ENCODE results near the gene VDAC1. TPM values are rescaled to one million over a fixed set of nuclear protein-coding genes. Genes with fewer than 3 reads are reported as not detected.
A peak's percentile ranks its signal among the peaks of the same experiment; 100 is the strongest.

VDAC1 gene
- total and polyA plus RNA-seq, 10 of the 15 experiments (the other 5 are each of a cell fraction or from before 2014, with no cell fraction given) = 245 to 488 (median 349) TPM

DNA sequence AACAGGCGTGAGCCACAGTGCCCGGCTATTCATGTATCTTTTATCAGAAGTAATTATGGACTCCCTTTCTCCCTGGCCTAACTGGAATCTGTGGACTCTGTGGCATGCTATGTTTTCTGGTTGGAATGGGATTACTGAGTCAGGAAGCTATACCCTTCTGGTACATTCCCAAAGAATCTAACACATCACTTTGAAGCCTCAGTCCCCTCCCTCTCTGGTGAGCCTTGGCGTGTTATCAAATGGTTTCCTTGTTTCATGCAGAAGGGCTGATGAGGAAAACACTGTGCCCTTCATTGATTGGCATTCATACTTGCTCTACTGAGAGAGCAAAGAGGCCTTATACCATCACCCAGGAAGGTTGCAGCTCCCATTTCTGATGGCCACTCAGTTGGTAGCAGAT lies 59.2 kb downstream of the VDAC1 start (continued):
- TF ChIP-seq RBBP5 (conservative IDR thresholded peaks at IDR 0.05) = no peak

DNA sequence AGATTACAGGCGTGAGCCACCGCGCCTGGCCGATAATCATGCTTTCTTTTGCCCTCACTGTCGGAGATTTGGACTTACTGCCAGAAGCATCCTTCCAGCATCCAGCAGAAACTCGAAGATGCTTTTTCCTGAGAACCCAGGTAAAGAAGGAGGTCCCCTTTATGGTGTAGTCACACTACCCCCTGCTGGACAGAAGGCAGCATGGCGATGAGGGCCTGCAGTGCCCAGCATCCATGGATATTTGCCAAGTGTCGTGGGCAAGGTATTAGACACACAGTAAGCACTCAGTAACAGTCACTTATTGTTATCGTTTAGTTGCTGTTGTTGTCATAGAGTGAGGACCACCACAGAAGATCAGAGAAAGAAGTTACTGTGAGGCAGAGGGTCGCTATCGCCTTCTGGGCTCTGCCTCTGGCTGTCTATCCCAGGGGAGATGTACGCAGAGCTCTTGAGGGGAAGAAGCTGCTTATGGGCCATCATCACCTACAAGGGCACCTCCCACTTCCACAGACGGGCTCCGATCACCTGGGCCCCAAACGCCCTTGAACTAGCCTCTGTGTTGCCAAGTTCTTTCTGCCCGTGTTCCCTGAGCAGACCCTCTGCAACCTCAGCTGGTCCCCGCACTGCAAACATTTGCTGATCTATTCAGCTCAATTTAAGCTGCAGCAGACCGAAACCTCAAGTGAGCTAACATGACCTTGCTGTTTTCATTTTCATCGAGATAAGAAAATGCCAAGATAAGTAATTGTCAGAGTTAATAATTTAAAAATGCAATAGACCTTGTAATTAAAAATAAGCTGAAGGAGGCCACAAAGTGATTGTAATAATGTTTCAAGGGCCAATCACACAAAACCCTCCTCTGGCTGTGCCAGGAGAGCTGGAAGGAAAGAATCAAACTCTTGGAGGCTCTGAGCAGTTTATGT lies 60.3 kb downstream of the VDAC1 start:
- ChIA-PET CTCF (interaction anchor here (0.6 to 6.3 kb wide), 54 partner anchors 8 to 836 kb away, joined by 3 to 51 read pairs (median 4); no protein-coding TSS in a partner anchor), RAD21 (ENCODE audit: unreplicated experiment) (interaction anchor here (0.7 to 2.3 kb wide), 11 partner anchors 9 to 521 kb away, joined by 3 to 14 read pairs (median 4); no protein-coding TSS in a partner anchor), SMC1A (ENCODE audit: uncharacterized antibody, unreplicated experiment) (interaction anchor here (0.6 to 3.3 kb wide), 30 partner anchors 8 to 1695 kb away, joined by 3 to 20 read pairs (median 4); no protein-coding TSS in a partner anchor), POLR2A (interaction anchor here (0.5 kb wide), 1 partner anchor 34 kb away, joined by 3 read pairs; no protein-coding TSS in a partner anchor)
- no peak overlapping the region for H3K27ac ChIP-seq (ENCODE audit: control insufficient read depth, insufficient read depth)
- peaks cover 3% of the 10 kb centered on the region for H3K4me1 ChIP-seq (ENCODE audit: control insufficient read depth, insufficient read depth, low read length)
- H3K27me3 ChIP-seq (replicated peaks in 1 of 2; ENCODE audit: control insufficient read depth in 2 of 2, insufficient read depth in 2 of 2, low read length in 1 of 2) = no peaks in the 10 kb centered on the region
- intact Hi-C loops (cut with micrococcal nuclease; ENCODE audit: unreplicated experiment) (loop anchor here (1.0 to 5.0 kb wide), 3 partner anchors 192 to 521 kb away; no protein-coding TSS in a partner anchor), in situ Hi-C loops (cut with MboI) (loop anchor here (5.0 to 10.0 kb wide), 3 partner anchors 390 to 832 kb away; no protein-coding TSS in a partner anchor)
- no TSS peak for BruUV-seq (replicated peaks)
- H3K9me3 ChIP-seq (replicated peaks; ENCODE audit: control insufficient read depth, insufficient read depth, low read length) = no peaks in the 10 kb centered on the region; the same call in 2 of the 3 replicates
- H3K79me2 ChIP-seq (ENCODE audit: control insufficient read depth, insufficient read depth, low read length) = no peaks in the 10 kb centered on the region
- peak; percentile 94 for ATAC-seq
- DNase-seq (ENCODE audit: low read depth, low spot score) = no peak
- H3K9ac ChIP-seq (ENCODE audit: control insufficient read depth, insufficient read depth, low read length) = no peak overlapping the region
- no peak overlapping the region for H3K4me2 ChIP-seq (ENCODE audit: control insufficient read depth, insufficient read depth)
- 43% methylated on average over 19 of the region's 19 CpGs for WGBS (ENCODE audit: insufficient coverage, insufficient replicate concordance, low lambda C conversion rate, missing lambda C conversion rate)
- H4K20me1 ChIP-seq (ENCODE audit: control insufficient read depth, insufficient read depth) = no peaks in the 10 kb centered on the region
- no peak overlapping the region for H3K4me3 ChIP-seq
- no peaks in the 10 kb centered on the region for H3K36me3 ChIP-seq (ENCODE audit: control insufficient read depth in 2 of 2, insufficient read depth in 2 of 2, low read length in 1 of 2)
- no peak for FAIRE-seq
- H2AFZ ChIP-seq (ENCODE audit: control insufficient read depth, low read depth, low read length) = no peak overlapping the region; the same call in 1 of the 2 replicates
- TF ChIP-seq HCFC1 (IDR thresholded peaks at IDR 0.05; ENCODE audit: low read length) (no peak), CEBPB (IDR thresholded peaks at IDR 0.05; ENCODE audit: borderline replicate concordance in 1 of 2, low read depth in 2 of 2, low read length in 2 of 2) (no peak), RAD21 (IDR thresholded peaks at IDR 0.05; ENCODE audit: insufficient read depth, low read depth, low read length) (peak; percentile 92), ZNF217 (IDR thresholded peaks at IDR 0.05) (no peak), MYC (IDR thresholded peaks at IDR 0.05; ENCODE audit: insufficient read depth, insufficient read length, insufficient replicate concordance, low read length, severe bottlenecking) (no peak), IKZF1 (conservative IDR thresholded peaks at IDR 0.05) (peak; percentile 33; the same call in 1 of the 2 replicates), ZNF384 (IDR thresholded peaks at IDR 0.05; ENCODE audit: borderline replicate concordance, low read depth, low read length) (no peak), TBL1XR1 (IDR thresholded peaks at IDR 0.05; ENCODE audit: low read depth, low read length) (no peak), RFX5 (IDR thresholded peaks at IDR 0.05; ENCODE audit: low read depth, low read length) (no peak)
- TF ChIP-seq, protein P1, sequence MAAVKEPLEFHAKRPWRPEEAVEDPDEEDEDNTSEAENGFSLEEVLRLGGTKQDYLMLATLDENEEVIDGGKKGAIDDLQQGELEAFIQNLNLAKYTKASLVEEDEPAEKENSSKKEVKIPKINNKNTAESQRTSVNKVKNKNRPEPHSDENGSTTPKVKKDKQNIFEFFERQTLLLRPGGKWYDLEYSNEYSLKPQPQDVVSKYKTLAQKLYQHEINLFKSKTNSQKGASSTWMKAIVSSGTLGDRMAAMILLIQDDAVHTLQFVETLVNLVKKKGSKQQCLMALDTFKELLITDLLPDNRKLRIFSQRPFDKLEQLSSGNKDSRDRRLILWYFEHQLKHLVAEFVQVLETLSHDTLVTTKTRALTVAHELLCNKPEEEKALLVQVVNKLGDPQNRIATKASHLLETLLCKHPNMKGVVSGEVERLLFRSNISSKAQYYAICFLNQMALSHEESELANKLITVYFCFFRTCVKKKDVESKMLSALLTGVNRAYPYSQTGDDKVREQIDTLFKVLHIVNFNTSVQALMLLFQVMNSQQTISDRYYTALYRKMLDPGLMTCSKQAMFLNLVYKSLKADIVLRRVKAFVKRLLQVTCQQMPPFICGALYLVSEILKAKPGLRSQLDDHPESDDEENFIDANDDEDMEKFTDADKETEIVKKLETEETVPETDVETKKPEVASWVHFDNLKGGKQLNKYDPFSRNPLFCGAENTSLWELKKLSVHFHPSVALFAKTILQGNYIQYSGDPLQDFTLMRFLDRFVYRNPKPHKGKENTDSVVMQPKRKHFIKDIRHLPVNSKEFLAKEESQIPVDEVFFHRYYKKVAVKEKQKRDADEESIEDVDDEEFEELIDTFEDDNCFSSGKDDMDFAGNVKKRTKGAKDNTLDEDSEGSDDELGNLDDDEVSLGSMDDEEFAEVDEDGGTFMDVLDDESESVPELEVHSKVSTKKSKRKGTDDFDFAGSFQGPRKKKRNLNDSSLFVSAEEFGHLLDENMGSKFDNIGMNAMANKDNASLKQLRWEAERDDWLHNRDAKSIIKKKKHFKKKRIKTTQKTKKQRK (IDR thresholded peaks at IDR 0.05; ENCODE audit: low read depth, low read length) = no peak
- TF ChIP-seq, protein P2, sequence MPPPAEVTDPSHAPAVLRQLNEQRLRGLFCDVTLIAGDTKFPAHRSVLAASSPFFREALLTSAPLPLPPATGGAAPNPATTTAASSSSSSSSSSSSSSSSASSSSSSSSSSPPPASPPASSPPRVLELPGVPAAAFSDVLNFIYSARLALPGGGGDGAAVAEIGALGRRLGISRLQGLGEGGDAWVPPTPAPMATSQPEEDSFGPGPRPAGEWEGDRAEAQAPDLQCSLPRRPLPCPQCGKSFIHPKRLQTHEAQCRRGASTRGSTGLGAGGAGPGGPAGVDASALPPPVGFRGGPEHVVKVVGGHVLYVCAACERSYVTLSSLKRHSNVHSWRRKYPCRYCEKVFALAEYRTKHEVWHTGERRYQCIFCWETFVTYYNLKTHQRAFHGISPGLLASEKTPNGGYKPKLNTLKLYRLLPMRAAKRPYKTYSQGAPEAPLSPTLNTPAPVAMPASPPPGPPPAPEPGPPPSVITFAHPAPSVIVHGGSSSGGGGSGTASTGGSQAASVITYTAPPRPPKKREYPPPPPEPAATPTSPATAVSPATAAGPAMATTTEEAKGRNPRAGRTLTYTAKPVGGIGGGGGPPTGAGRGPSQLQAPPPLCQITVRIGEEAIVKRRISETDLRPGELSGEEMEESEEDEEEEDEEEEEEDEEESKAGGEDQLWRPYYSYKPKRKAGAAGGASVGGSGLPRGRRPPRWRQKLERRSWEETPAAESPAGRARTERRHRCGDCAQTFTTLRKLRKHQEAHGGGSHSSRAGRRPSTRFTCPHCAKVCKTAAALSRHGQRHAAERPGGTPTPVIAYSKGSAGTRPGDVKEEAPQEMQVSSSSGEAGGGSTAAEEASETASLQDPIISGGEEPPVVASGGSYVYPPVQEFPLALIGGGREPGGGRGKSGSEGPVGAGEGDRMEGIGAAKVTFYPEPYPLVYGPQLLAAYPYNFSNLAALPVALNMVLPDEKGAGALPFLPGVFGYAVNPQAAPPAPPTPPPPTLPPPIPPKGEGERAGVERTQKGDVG (CRISPR knock-in tag; IDR thresholded peaks at IDR 0.05) = no peak
